ENCODE results near the gene TNP2. TPM values are rescaled to one million over a fixed set of nuclear protein-coding genes. Genes with fewer than 3 reads are reported as not detected.

Gene TNP2
- total RNA-seq, 2 donors from 2014 or later, result not detected

DNA sequence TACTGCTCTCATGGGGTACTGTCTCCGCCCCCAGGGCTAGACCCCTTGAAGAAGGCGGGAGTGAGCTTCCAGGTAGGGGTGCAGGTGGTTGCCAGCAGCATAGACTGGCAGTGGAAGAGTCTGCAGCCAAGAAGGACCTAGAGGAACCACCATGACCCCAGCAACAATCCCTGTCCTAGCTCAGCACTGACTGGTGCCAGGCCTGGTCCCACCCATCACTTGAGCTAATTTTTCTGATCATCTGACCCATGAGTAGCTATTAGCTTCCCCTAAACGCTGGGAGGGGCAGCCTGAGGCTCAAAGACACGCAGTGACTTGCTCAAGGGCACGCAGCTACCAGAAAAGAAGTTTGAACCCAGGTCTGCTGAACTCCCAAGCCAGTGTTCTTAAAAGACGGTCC is 3.4 kb upstream of the TNP2 start:
- intact Hi-C loops (cut with DNase I), result no loop called here

DNA sequence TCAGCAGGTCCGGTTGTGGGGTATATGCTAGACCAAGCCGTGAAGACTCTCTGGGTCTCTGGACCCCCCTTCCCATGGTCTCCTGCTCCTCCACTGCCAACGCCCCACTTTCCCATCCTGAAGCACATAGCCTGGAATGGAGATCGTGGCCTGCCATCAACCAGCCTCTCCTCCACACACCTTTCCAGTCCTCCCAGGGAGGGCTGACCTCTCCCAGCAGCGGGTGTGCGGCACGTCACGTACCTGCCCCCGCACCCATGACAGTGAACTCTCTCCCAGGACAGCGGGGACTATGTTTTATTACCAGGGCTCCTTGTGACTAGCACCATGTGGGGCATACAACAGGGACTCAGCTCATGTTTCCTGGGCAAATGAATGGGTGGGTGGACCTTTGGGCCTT is 2.5 kb upstream of the TNP2 start:
- TF ChIP-seq, protein P1, sequence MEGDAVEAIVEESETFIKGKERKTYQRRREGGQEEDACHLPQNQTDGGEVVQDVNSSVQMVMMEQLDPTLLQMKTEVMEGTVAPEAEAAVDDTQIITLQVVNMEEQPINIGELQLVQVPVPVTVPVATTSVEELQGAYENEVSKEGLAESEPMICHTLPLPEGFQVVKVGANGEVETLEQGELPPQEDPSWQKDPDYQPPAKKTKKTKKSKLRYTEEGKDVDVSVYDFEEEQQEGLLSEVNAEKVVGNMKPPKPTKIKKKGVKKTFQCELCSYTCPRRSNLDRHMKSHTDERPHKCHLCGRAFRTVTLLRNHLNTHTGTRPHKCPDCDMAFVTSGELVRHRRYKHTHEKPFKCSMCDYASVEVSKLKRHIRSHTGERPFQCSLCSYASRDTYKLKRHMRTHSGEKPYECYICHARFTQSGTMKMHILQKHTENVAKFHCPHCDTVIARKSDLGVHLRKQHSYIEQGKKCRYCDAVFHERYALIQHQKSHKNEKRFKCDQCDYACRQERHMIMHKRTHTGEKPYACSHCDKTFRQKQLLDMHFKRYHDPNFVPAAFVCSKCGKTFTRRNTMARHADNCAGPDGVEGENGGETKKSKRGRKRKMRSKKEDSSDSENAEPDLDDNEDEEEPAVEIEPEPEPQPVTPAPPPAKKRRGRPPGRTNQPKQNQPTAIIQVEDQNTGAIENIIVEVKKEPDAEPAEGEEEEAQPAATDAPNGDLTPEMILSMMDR (IDR thresholded peaks at IDR 0.05), result no peak
- Histone ChIP-seq H3K9me3 (no peaks in the 10 kb centered on the region), H3K36me3 (no peaks in the 10 kb centered on the region), H3K4me3 (no peak overlapping the region), H3K9ac (ENCODE audit: low read depth in 2 of 2, low read length in 2 of 2) (no peak overlapping the region), H3K27me3 (no peaks in the 10 kb centered on the region), H3K27ac (no peak overlapping the region), H3K4me1 (no peaks in the 10 kb centered on the region)
- intact Hi-C loops (cut with DNase I), result no loop called here
- DNase-seq, result no peak

More for the DNA sequence above, 3.4 kb upstream of the TNP2 start:
- no peak overlapping the region for H3K9ac ChIP-seq (ENCODE audit: low read depth in 2 of 2, low read length in 2 of 2)
- no peak for DNase-seq
- TF ChIP-seq, protein P1 (IDR thresholded peaks at IDR 0.05), result no peak
- no peaks in the 10 kb centered on the region for H3K27me3 ChIP-seq
- no peak overlapping the region for H3K4me3 ChIP-seq
- H3K27ac ChIP-seq, result no peak overlapping the region
- no peaks in the 10 kb centered on the region for H3K9me3 ChIP-seq
- no peaks in the 10 kb centered on the region for H3K36me3 ChIP-seq
- H3K4me1 ChIP-seq, result no peaks in the 10 kb centered on the region

DNA sequence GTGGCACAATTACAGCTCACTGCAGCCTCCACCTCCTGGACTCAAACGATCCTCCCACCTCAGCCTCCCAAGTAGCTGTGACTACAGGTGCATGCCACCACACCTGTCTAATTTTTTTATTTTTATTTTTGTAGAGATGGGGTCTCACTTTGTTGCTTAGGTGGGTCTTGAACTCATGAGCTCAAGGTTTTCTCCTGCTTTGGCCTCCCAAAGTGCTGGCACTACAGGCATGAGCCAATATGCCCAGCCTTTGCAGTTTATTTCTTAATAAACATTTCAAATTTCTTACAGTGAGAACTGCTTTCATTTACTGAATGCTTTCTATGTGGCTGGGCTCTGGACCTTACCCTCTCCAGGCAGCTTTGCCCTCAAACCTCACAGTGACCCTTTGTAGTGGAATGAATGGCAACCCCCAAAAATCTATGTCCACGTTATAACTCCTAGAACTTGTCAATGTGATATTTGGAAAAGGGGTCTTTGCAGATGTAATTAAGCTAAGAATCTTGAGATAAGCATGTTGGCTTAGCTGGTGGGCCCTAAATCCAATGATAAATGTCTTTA is 1.6 kb upstream of the TNP2 start:
- no peak for DNase-seq
- no peak overlapping the region for H3K27ac ChIP-seq

DNA sequence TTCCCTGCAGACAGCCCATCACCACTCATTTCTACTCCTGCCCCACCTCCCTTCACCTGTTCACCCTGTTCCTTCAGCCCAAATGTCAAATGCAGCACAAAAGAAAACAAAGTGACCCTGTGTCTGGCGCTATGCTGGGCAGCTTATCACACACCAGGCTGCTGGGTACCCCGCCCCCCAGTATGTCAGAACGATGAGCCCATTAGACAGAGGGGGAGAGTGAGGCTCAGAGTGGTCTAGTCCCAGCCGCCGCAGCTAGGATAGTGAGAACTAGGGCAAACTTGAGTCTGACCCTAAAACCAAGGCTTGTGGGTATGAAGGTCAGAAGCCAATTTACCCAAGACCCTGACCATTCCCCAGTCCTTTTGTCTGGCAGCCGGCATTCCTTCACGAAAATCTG is 4.0 kb downstream of the TNP2 start:
- Histone ChIP-seq H3K4me3 (no peak overlapping the region), H3K9me3 (no peaks in the 10 kb centered on the region), H3K9ac (ENCODE audit: low read depth in 2 of 2, low read length in 2 of 2) (no peak overlapping the region), H3K36me3 (no peaks in the 10 kb centered on the region), H3K4me1 (peaks cover 11% of the 10 kb centered on the region), H3K27me3 (no peaks in the 10 kb centered on the region), H3K27ac (peak overlapping the region; percentile 22)
- intact Hi-C loops (cut with DNase I), result no loop called here
- DNase-seq, result no peak
- TF ChIP-seq, protein P1 (IDR thresholded peaks at IDR 0.05), result no peak

More for the DNA sequence above, 1.6 kb upstream of the TNP2 start:
- H3K27me3 ChIP-seq, result no peaks in the 10 kb centered on the region
- H3K4me1 ChIP-seq, result no peaks in the 10 kb centered on the region
- TF ChIP-seq, protein P1 (IDR thresholded peaks at IDR 0.05), result no peak
- intact Hi-C loops (cut with DNase I), result no loop called here
- H3K9ac ChIP-seq (ENCODE audit: low read depth in 2 of 2, low read length in 2 of 2), result no peak overlapping the region
- no peaks in the 10 kb centered on the region for H3K9me3 ChIP-seq
- H3K36me3 ChIP-seq, result no peaks in the 10 kb centered on the region
- H3K4me3 ChIP-seq, result no peak overlapping the region

DNA sequence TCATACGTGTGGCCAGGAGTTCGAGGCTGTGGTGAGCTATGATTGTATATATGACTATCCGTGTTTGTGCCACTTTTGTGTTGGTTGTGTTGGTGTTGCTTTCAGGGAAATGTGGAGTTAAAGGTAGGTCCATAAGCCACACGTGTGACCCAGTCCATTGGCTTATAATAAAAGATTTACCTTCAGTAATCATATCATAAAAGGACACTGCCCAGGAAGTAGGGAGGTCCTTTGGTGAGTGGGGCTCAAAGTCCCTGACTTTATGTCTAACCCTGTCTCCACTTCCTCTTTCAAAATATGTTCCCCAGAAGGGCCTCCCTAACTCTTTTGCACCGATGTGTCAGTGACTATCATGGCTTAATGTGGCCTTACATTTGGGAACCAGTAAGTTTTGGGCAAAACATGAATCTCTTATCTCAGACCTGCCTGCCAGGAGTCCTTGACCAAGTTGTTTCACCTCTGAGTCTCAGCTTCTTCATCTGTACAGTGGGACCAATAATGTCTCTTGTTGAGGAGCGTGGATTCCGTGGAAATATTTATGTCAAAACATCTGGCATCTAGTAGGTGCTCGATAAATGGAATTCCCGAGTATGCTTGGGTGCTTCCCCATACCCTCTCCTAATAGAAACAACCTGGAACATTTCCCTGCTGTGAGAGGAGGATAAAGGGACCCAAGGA is 4.8 kb downstream of the TNP2 start:
- Histone ChIP-seq H3K9me3 (no peaks in the 10 kb centered on the region), H3K36me3 (no peaks in the 10 kb centered on the region), H3K27me3 (no peaks in the 10 kb centered on the region), H3K4me1 (peaks cover 11% of the 10 kb centered on the region), H3K4me3 (no peak overlapping the region), H3K27ac (peak overlapping the region; percentile 50), H3K9ac (ENCODE audit: low read depth in 2 of 2, low read length in 2 of 2) (peak overlapping the region in 1 of 2 donors; percentile 27)
- TF ChIP-seq, protein P1 (IDR thresholded peaks at IDR 0.05), result no peak
- intact Hi-C loops (cut with DNase I), result no loop called here
- peak; percentile 54 for DNase-seq

All from colonic mucosa (tissue), 4 donors.